Activated CD8-positive, alpha-beta T cell treated with anti-CD3 and anti-CD28 coated beads for 36 hours (primary cell): ENCODE data around the gene JPH2. TPM values are rescaled to one million over a fixed set of nuclear protein-coding genes. Genes with fewer than 3 reads are reported as not detected.
A peak's percentile ranks its signal among the peaks of the same experiment; 100 is the strongest.

Experiments used
- ATAC-seq: fragments of 200-7000 bp; cut with Tn5 transposase; one replicate; pipeline ENCODE4 v1.10.0; 2021; ENCODE audit warnings: mild to moderate bottlenecking, moderate library complexity
- CTCF ChIA-PET: fragments of 350-600 bp; sonication (Branson Sonifier 250); formaldehyde crosslinking; loops from one replicate; lab custom pipeline; 2021; ENCODE audit warnings: antibody characterized with exemption; lab: Charles Lee
- POLR2A ChIA-PET: fragments of 350-600 bp; sonication (Branson Sonifier 250); formaldehyde crosslinking; loops from one replicate; lab custom pipeline; 2021; ENCODE audit warnings: antibody characterized with exemption; lab: Charles Lee
- DNase-seq: peaks from one replicate; pipeline ENCODE4 v3.0.0-alpha.2; 2020
- H3K27ac Mint-ChIP-seq: one replicate; pipeline ENCODE4 v1.8.0; 2021; ENCODE audit warnings: mild to moderate bottlenecking, mixed read lengths
- H3K27me3 Mint-ChIP-seq: one replicate; pipeline ENCODE4 v1.8.0; 2021; ENCODE audit warnings: mixed read lengths
- H3K36me3 Mint-ChIP-seq: one replicate; pipeline ENCODE4 v1.8.0; 2021; ENCODE audit warnings: low read depth, mixed read lengths
- H3K4me1 Mint-ChIP-seq: one replicate; pipeline ENCODE4 v1.8.0; 2021; ENCODE audit warnings: low read depth, mixed read lengths
- H3K4me3 Mint-ChIP-seq: one replicate; pipeline ENCODE4 v1.8.0; 2021; ENCODE audit warnings: mild to moderate bottlenecking, moderate library complexity, mixed read lengths
- H3K9me3 Mint-ChIP-seq: one replicate; pipeline ENCODE4 v1.8.0; 2021; ENCODE audit warnings: mixed read lengths
- CTCF ChIP-seq: fragments of 200-600 bp; IDR thresholded peaks from one replicate; pipeline ENCODE4 v1.8.0; 2022; ENCODE audit warnings: antibody characterized with exemption, mild to moderate bottlenecking
- intact Hi-C: fragments of 100-400 bp; cut with micrococcal nuclease; formaldehyde crosslinking; loops from one replicate; pipeline ENCODE4 v1.10.0; 2022
- total RNA-seq, 2 experiments: library from RNA; stranded (reverse); gene quantifications; one replicate each; pipeline ENCODE4 v1.2.3, GENCODE V29; 2021

Gene JPH2
- total RNA-seq, 2 experiments from 2014 or later = 0.47 to 0.54 TPM

DNA sequence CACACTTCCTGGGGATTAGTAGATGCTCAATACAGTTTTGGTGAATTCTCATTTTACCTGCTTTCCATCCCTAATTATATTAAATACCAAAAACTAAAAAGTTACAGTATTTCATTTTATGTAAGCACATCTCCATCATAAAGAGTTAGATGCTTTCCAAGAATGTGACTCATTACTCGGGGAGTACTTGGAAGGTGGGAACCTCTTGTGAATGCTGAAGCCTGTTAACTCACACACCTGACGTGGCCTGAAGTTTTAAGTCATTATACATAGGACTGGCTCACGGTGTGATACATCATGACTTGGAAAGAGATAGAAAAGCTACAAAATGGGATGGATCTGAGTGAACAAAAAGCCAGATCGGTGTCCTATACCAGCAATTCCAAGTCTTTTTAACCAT is 25.8 kb upstream of the JPH2 start:
- ChIA-PET POLR2A (interaction anchor here (2.1 kb wide), 1 partner anchor 98 kb away, joined by 10 read pairs; the partner anchor contains the start of gene FITM2), CTCF (interaction anchor here (0.6 to 9.8 kb wide), 7 partner anchors 96 to 390 kb away, joined by 3 to 444 read pairs (median 5); partner anchors contain the start of gene FITM2)
- Mint-ChIP-seq H3K9me3 (no peaks in the 10 kb centered on the region), H3K27ac (no peak overlapping the region), H3K27me3 (no peaks in the 10 kb centered on the region), H3K4me3 (no peak overlapping the region), H3K4me1 (peaks cover 45% of the 10 kb centered on the region), H3K36me3 (no peaks in the 10 kb centered on the region)
- ATAC-seq = no peak
- no peak for DNase-seq
- intact Hi-C loops = loop anchor here (10.0 kb wide), 1 partner anchor 252 kb away; no protein-coding TSS in a partner anchor
- TF ChIP-seq CTCF = no peak

GRCh38 chr20:44211177-44212039 is 24.4 kb upstream of the JPH2 start:
- peak; percentile 40 for DNase-seq
- Mint-ChIP-seq H3K27me3 (no peaks in the 10 kb centered on the region), H3K9me3 (no peaks in the 10 kb centered on the region), H3K4me1 (peaks cover 43% of the 10 kb centered on the region), H3K27ac (peak overlapping the region; percentile 92), H3K4me3 (peak overlapping the region; percentile 92), H3K36me3 (peaks cover 1% of the 10 kb centered on the region)
- CTCF ChIA-PET = interaction anchor here (0.9 to 9.8 kb wide), 7 partner anchors 16 to 250 kb away, joined by 3 to 444 read pairs (median 4); partner anchors contain the start of gene FITM2
- intact Hi-C loops = loop anchor here (10.0 kb wide), 1 partner anchor 253 kb away; no protein-coding TSS in a partner anchor
- no peak for TF ChIP-seq CTCF
- POLR2A ChIA-PET = interaction anchor here (0.5 to 0.6 kb wide), 2 partner anchors 355 to 440 kb away, joined by 3 to 4 read pairs; no protein-coding TSS in a partner anchor
- ATAC-seq = no peak

- intact Hi-C loops = loop anchor here (10.0 kb wide), 1 partner anchor 254 kb away; no protein-coding TSS in a partner anchor
- H3K27me3 Mint-ChIP-seq = no peaks in the 10 kb centered on the region
- no peak for TF ChIP-seq CTCF
- ATAC-seq (peak; percentile 88), DNase-seq (peak; percentile 98)
- peak within 1 kb of the TSS; percentile 92 for H3K27ac Mint-ChIP-seq
- peaks cover 46% of the 10 kb centered on the region for H3K4me1 Mint-ChIP-seq
- no peaks in the 10 kb centered on the region for H3K9me3 Mint-ChIP-seq
- H3K4me3 Mint-ChIP-seq = peak within 1 kb of the TSS; percentile 92
- POLR2A ChIA-PET = interaction anchor here (0.8 to 1.0 kb wide), 2 partner anchors 8 to 438 kb away, joined by 3 to 4 read pairs; no protein-coding TSS in a partner anchor
- CTCF ChIA-PET = interaction anchor here (1.2 to 3.2 kb wide), 3 partner anchors 20 to 100 kb away, joined by 4 to 11 read pairs (median 7); partner anchors contain the start of gene FITM2
- peaks cover 7% of the 10 kb centered on the region for H3K36me3 Mint-ChIP-seq
These were observed 23.6 kb upstream of the JPH2 start, which contains the start of gene OSER1 for GRCh38 chr20:44210406-44211176. TSS of gene OSER1 (minus strand) at chr20:44210771. CDS start at chr20:44206957, 3,814 bp downstream.

DNA sequence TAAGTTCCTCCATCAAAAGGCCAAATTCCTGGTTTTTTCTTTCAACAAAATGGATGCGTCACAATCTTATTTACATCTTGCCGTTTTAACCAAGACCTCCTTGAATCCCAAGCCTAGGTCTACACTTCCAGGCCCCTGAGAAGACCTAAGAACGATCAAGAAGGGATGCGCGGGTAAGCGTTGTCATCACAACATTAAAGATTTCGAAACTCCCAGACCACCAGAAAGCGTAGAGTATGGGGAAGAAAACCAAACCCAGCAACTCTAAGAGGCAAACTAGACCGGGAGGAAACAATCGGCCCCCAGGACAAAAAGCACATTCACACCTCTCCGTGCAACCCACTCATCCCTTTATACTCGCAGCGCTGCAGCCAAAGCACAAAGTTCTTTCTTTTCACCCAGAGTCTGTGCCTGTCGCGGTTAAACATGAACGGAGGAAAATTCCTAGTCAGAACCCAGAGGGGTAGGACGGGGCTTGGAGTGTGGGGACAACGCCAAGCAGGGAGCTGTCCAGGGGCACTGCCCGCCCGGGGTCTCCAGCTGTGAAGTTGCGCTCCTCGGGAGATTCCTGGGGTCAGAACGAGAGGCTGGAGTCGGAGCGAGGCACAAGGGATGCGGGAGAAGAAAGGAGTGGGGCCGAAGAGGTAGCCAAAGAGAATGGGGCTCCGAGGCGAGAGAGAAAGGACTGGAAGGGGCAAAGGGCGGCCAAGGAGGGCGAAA is 22.9 kb upstream of the JPH2 start:
- Mint-ChIP-seq H3K4me1 (peaks cover 43% of the 10 kb centered on the region), H3K4me3 (peak overlapping the region; percentile 92), H3K27me3 (no peaks in the 10 kb centered on the region), H3K36me3 (peaks cover 11% of the 10 kb centered on the region), H3K27ac (peak overlapping the region; percentile 92), H3K9me3 (no peaks in the 10 kb centered on the region)
- ChIA-PET CTCF (interaction anchor here (1.2 to 4.1 kb wide), 4 partner anchors 8 to 100 kb away, joined by 4 to 23 read pairs (median 9); partner anchors contain the start of gene FITM2), POLR2A (interaction anchor here (0.8 to 1.0 kb wide), 2 partner anchors 9 to 439 kb away, joined by 3 to 4 read pairs; no protein-coding TSS in a partner anchor)
- ATAC-seq (no peak), DNase-seq (peak; percentile 39)
- intact Hi-C loops = loop anchor here (10.0 kb wide), 1 partner anchor 255 kb away; no protein-coding TSS in a partner anchor
- no peak for TF ChIP-seq CTCF
